Measurements from ENCODE around the gene PPIL1.

The PPIL1 gene

DNA sequence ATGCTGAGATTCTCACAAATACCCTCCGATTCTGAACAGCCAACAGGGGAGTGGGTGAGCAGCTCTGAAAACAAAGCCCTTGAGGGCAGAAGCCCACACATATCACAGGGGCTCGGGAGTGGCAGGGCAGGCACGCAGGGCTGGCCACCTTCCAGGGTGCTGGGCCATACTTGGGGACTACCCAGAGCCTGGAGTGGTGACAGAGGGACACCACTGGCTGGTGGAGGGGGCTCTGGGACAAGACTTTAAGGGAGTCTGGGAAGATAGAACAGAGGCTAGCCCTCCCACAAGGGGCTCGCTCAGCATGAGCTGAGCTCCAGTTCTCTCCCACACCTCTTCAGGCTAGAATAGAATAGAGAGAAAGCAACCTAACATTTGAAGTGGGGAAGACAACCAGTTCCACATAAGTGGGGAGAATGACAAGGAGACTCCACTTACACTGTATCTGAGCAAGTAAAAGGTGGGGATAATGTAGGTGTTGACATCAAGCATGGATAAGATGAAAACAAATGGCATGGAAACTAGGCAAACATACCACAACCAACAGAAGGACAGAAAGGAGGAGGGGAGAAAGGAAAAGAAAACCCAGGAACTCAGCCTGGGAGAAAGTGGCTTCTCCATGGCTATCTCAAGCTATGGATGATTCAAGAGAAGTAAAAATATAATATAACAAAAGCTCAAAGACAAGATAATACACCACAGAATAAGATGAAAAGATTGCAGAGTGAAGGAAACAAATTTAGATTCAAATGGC, 7.0 kb downstream of the PPIL1 start:
- no peak overlapping the region for H3K27ac ChIP-seq (ENCODE audit: low read length)
- no peak overlapping the region for H3K9ac ChIP-seq (ENCODE audit: low read length in 2 of 2)
- no peaks in the 10 kb centered on the region for H3K27me3 ChIP-seq (ENCODE audit: control insufficient read depth in 1 of 2, insufficient read depth in 2 of 2, low read length in 2 of 2)
- peaks cover 0 to 27% of the 10 kb centered on the region in 2 donors for H3K36me3 ChIP-seq (ENCODE audit: control insufficient read depth in 2 of 2, insufficient read depth in 2 of 2, low read length in 2 of 2)
- H3K9me3 ChIP-seq (ENCODE audit: control insufficient read depth in 2 of 2, low read length in 2 of 2) = no peaks in the 10 kb centered on the region
- no peaks in the 10 kb centered on the region for H3K4me1 ChIP-seq (ENCODE audit: control insufficient read depth, insufficient read depth, low read length)
- H3K4me3 ChIP-seq (ENCODE audit: low read length in 2 of 2) = no peak overlapping the region

DNA sequence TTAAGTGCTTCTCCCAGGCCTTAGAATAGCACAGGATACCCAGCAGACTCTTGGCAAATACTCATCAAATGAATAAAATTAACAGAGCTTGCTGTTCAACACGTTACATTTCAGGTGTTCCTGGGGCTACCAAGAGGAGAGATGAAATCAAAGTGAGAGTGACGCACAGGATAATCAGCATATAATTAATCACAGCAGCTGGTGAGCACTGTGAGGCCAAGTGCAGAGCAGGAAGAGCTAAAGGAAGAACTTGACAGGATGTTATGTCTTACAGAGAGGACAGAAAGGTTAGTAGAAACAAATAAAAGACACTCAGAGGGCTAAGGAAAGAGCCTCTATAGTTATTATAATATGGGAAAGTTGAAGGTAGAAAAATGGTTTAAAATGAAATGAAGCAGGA, 8.8 kb downstream of the PPIL1 start:
- Histone ChIP-seq H3K36me3 (ENCODE audit: control insufficient read depth in 2 of 2, insufficient read depth in 2 of 2, low read length in 2 of 2) (peaks cover 0 to 31% of the 10 kb centered on the region in 2 donors), H3K4me1 (ENCODE audit: control insufficient read depth, insufficient read depth, low read length) (no peaks in the 10 kb centered on the region), H3K27ac (ENCODE audit: low read length) (no peak overlapping the region), H3K4me3 (ENCODE audit: low read length in 2 of 2) (no peak overlapping the region), H3K9me3 (ENCODE audit: control insufficient read depth in 2 of 2, low read length in 2 of 2) (no peaks in the 10 kb centered on the region), H3K9ac (ENCODE audit: low read length in 2 of 2) (no peak overlapping the region), H3K27me3 (ENCODE audit: control insufficient read depth in 1 of 2, insufficient read depth in 2 of 2, low read length in 2 of 2) (no peaks in the 10 kb centered on the region)

DNA sequence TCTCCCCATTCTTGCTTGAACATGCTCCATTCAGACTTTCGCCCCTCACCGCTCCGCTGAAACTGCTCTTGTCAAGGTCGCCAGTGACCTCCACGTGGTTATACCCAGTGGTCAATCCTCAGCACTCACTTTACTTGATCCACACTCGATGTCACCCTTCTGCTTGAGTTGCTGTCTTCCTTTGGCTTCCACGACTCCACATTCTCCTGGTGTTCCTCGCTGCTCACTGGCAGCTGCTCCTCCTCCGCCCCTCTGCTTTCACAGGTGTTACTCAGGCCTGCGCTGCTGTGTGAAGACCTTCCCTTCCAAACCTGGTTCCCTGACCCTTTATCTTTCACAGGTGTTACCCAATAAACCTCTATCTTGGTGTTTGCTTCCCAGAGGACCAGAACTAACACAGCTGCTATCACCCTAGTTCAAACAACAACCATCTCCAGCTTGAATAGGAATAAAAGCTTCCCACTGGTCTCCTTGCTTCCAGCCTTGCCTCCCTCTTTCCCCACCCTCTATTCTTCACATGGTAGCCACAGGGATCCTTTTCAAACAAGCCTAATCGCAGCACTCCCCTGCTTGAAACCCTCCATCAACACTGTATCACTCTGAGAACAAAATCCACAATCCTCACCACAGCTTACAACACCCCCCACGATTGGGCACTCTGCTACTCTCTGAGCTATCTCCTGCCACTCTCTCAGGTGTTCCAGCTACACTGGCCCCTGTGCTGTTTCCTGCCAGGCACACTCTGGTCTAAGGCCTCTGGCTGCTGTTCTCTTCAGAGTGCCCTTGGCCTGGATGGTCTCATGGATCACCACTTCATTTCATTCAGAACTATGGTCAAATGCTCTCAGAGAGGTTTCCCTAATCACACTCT, 10.7 kb downstream of the PPIL1 start:
- H3K4me3 ChIP-seq (ENCODE audit: low read length in 2 of 2) = no peak overlapping the region
- no peak overlapping the region for H3K9ac ChIP-seq (ENCODE audit: low read length in 2 of 2)
- peaks cover under 1% of the 10 kb centered on the region for H3K4me1 ChIP-seq (ENCODE audit: control insufficient read depth, insufficient read depth, low read length)
- H3K9me3 ChIP-seq (ENCODE audit: control insufficient read depth in 2 of 2, low read length in 2 of 2) = no peaks in the 10 kb centered on the region
- no peaks in the 10 kb centered on the region for H3K27me3 ChIP-seq (ENCODE audit: control insufficient read depth in 1 of 2, insufficient read depth in 2 of 2, low read length in 2 of 2)
- no peak overlapping the region for H3K27ac ChIP-seq (ENCODE audit: low read length)
- peaks cover 0 to 28% of the 10 kb centered on the region in 2 donors for H3K36me3 ChIP-seq (ENCODE audit: control insufficient read depth in 2 of 2, insufficient read depth in 2 of 2, low read length in 2 of 2)

DNA sequence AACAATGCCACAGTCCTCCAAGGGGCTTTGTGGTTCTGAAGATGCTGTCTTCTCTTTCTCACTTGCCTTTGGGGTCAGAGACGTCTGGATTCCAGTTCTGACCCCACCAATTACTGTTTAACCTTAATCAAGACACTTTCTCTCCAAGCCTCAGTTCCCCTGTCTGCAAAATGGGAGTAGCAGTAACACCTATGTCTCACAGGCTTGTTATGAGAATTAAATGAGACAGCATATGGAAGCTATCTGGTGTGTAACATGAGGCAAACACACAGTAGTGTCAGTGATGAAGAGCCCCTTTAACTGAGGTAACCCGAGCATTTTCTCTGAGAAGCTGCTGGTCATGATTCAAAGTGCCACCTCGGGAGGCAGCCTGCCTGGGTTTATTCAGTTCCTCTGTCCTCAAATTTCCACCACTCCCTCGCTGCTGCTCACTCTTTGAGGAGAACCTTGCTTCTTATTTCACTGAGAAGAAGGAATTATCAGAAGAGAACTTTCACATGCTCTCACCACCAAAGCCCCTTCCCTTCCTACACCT, 11.7 kb downstream of the PPIL1 start:
- Histone ChIP-seq H3K9me3 (ENCODE audit: control insufficient read depth in 2 of 2, low read length in 2 of 2) (no peaks in the 10 kb centered on the region), H3K4me3 (ENCODE audit: low read length in 2 of 2) (no peak overlapping the region), H3K36me3 (ENCODE audit: control insufficient read depth in 2 of 2, insufficient read depth in 2 of 2, low read length in 2 of 2) (peaks cover 0 to 28% of the 10 kb centered on the region in 2 donors), H3K27me3 (ENCODE audit: control insufficient read depth in 1 of 2, insufficient read depth in 2 of 2, low read length in 2 of 2) (no peaks in the 10 kb centered on the region), H3K4me1 (ENCODE audit: control insufficient read depth, insufficient read depth, low read length) (peaks cover 6% of the 10 kb centered on the region), H3K9ac (ENCODE audit: low read length in 2 of 2) (no peak overlapping the region), H3K27ac (ENCODE audit: low read length) (no peak overlapping the region)

DNA sequence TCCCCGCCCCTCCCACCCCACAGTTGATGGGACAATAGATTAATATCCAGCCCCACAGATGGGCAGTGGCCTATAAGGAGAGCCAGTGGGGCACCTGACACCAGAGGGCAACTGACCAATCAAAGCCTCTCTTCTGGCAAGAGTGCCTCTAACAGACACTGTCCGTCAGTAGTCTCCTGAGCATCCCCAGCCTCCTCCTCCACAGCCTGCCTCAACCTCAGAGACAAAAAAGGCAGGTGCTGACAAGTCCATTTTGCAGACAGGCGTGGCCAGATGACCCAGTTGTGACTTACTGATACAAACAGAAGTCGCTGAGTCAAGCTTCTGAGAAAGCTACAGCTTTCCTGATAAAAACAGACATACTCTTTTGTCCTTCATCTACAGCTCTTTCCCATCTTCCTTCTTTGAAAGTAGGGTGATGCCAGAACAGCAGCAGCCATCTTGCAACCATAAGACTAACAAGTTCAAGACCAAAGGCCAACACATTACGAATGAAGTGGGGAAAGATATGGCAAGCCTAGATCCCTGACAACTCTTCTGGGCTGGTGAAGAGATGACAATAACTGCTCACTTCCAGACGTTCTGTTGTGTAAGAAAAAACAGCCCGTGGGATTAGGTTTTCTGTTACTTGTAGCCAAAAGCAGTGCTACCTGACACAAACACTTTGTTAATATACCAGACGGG, 12.3 kb downstream of the PPIL1 start:
- H3K4me3 ChIP-seq (ENCODE audit: low read length in 2 of 2) = no peak overlapping the region
- no peak overlapping the region for H3K9ac ChIP-seq (ENCODE audit: low read length in 2 of 2)
- peaks cover 0 to 28% of the 10 kb centered on the region in 2 donors for H3K36me3 ChIP-seq (ENCODE audit: control insufficient read depth in 2 of 2, insufficient read depth in 2 of 2, low read length in 2 of 2)
- H3K27me3 ChIP-seq (ENCODE audit: control insufficient read depth in 1 of 2, insufficient read depth in 2 of 2, low read length in 2 of 2) = no peaks in the 10 kb centered on the region
- H3K9me3 ChIP-seq (ENCODE audit: control insufficient read depth in 2 of 2, low read length in 2 of 2) = no peaks in the 10 kb centered on the region
- H3K27ac ChIP-seq (ENCODE audit: low read length) = no peak overlapping the region
- peaks cover 6% of the 10 kb centered on the region for H3K4me1 ChIP-seq (ENCODE audit: control insufficient read depth, insufficient read depth, low read length)

DNA sequence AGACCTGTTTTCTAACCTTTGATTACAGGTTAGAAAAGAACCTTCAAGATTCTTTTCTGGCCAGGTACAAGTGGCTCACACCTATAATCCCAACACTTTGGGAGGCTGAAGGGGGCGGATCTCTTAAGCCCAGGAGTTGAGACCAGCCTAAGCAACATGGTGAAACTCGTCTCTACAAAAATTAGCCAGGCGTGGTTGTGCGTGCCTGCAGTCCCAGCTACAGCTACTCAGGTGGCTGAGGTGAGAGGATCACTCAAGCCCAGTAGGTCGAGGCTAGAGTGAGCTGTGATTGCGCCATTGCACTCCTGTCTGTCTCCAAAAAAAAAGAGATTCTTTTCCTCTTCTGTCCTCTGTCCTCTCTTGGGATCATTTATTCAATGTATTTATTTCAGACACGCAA, 14.5 kb downstream of the PPIL1 start:
- no peak overlapping the region for H3K27ac ChIP-seq (ENCODE audit: low read length)
- H3K4me1 ChIP-seq (ENCODE audit: control insufficient read depth, insufficient read depth, low read length) = peaks cover 6% of the 10 kb centered on the region
- H3K9me3 ChIP-seq (ENCODE audit: control insufficient read depth in 2 of 2, low read length in 2 of 2) = no peaks in the 10 kb centered on the region

DNA sequence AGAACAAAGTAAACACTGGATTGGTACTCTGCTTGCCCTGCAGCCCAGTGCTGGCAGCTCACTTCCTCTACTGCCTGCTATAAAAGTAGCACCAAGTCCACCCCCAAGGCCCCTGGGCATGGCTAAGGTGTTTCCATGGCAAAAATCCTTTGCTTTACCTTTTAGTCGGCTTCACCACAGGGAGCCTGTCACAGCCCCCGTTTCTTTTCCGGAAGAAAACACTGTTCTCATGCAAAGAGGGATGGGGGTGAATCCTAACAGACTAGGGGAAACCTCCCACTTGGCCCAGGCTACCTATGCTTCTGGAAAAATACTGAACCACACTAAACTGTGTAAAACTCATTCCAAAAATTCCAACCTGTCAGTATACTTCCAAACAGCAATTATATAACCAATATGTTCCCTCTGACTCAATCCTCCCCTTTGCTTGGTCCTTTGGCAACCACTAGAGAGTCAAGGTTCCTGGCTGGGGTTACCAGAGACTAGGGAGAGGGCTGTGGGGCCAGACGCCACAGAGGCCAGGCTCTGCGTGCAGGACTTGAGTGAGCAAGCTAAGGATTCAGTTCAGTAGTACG, 16.1 kb downstream of the PPIL1 start:
- H3K9me3 ChIP-seq (ENCODE audit: control insufficient read depth in 2 of 2, low read length in 2 of 2) = no peaks in the 10 kb centered on the region
- H3K27me3 ChIP-seq (ENCODE audit: control insufficient read depth in 1 of 2, insufficient read depth in 2 of 2, low read length in 2 of 2) = no peaks in the 10 kb centered on the region
- H3K4me3 ChIP-seq (ENCODE audit: low read length in 2 of 2) = peak overlapping the region in 1 of 2 donors; percentile 10
- H3K4me1 ChIP-seq (ENCODE audit: control insufficient read depth, insufficient read depth, low read length) = peaks cover 6% of the 10 kb centered on the region
- peaks cover 7 to 22% of the 10 kb centered on the region in 2 donors for H3K36me3 ChIP-seq (ENCODE audit: control insufficient read depth in 2 of 2, insufficient read depth in 2 of 2, low read length in 2 of 2)
- H3K27ac ChIP-seq (ENCODE audit: low read length) = no peak overlapping the region
- peak overlapping the region in 1 of 2 donors; percentile 22 for H3K9ac ChIP-seq (ENCODE audit: low read length in 2 of 2)

More for the DNA sequence above, 14.5 kb downstream of the PPIL1 start:
- Histone ChIP-seq H3K27me3 (ENCODE audit: control insufficient read depth in 1 of 2, insufficient read depth in 2 of 2, low read length in 2 of 2) (no peaks in the 10 kb centered on the region), H3K36me3 (ENCODE audit: control insufficient read depth in 2 of 2, insufficient read depth in 2 of 2, low read length in 2 of 2) (peaks cover 7 to 30% of the 10 kb centered on the region in 2 donors), H3K4me3 (ENCODE audit: low read length in 2 of 2) (no peak overlapping the region), H3K9ac (ENCODE audit: low read length in 2 of 2) (no peak overlapping the region)

DNA sequence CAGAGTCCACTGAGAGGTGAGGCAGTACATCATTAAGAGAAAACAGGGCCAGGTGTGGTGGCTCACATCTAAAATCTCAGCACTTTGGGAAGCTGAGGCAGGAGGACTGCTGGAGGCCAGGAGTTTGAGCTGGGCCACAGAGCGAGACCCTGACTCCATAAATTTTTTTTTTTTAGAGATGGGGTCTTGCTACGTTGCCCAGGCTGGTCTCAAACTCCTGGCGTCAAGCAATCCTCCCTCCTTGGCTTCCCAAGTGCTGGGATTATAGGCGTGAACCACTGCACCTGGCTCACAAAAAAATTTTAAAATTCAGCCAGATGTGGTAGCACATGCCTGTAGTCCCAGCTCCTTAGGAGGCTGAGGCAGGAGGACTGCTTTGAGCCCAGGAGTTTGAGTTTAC, 17.3 kb downstream of the PPIL1 start:
- H3K4me1 ChIP-seq (ENCODE audit: control insufficient read depth, insufficient read depth, low read length) = peaks cover 13% of the 10 kb centered on the region
- no peaks in the 10 kb centered on the region for H3K9me3 ChIP-seq (ENCODE audit: control insufficient read depth in 2 of 2, low read length in 2 of 2)
- H3K27ac ChIP-seq (ENCODE audit: low read length) = no peak overlapping the region
- no peaks in the 10 kb centered on the region for H3K27me3 ChIP-seq (ENCODE audit: control insufficient read depth in 1 of 2, insufficient read depth in 2 of 2, low read length in 2 of 2)
- H3K4me3 ChIP-seq (ENCODE audit: low read length in 2 of 2) = no peak overlapping the region
- no peak overlapping the region for H3K9ac ChIP-seq (ENCODE audit: low read length in 2 of 2)
- H3K36me3 ChIP-seq (ENCODE audit: control insufficient read depth in 2 of 2, insufficient read depth in 2 of 2, low read length in 2 of 2) = peaks cover 7 to 15% of the 10 kb centered on the region in 2 donors

DNA sequence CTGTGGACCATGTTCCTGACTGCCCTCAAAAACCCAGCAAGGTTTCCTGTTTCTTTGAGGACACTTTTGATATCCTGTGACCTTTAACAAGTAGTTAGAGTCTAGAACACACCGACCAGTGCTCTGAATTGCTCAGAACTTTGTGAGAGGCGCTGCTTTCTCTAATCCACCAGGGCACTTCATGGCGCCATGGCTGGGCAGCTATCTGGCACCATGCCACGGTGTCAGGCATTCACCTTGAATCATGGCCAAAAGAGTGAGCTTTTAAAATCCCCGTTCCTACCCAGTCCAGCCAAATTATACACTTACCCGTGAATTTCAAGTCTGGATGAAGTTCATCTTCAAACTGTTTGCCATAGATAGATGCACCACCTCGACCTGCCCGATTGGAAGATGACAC, 18.3 kb downstream of the PPIL1 start:
- Histone ChIP-seq H3K9ac (ENCODE audit: low read length in 2 of 2) (no peak overlapping the region), H3K27ac (ENCODE audit: low read length) (no peak overlapping the region), H3K4me3 (ENCODE audit: low read length in 2 of 2) (no peak overlapping the region), H3K27me3 (ENCODE audit: control insufficient read depth in 1 of 2, insufficient read depth in 2 of 2, low read length in 2 of 2) (no peaks in the 10 kb centered on the region), H3K9me3 (ENCODE audit: control insufficient read depth in 2 of 2, low read length in 2 of 2) (no peaks in the 10 kb centered on the region), H3K4me1 (ENCODE audit: control insufficient read depth, insufficient read depth, low read length) (peaks cover 17% of the 10 kb centered on the region), H3K36me3 (ENCODE audit: control insufficient read depth in 2 of 2, insufficient read depth in 2 of 2, low read length in 2 of 2) (peaks cover 7 to 13% of the 10 kb centered on the region in 2 donors)

DNA sequence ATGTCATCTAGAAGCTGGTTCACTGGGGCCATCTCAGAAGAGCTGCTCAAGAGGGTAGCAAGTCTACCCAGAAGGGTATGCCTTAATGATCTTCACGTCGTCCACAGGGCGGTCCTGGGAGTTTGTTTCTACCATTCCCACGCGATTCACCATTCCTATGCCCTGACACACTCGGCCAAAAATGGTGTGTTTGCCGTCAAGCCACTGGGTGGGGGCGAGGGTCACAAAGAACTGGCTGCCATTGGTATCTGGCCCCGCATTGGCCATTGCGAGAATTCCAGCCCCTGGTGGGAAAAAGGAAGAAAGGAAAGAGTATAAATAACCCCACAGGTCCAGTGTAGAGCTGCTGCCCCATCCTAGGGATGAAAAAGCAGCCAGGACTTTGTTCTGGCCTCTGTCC, 18.9 kb downstream of the PPIL1 start:
- no peaks in the 10 kb centered on the region for H3K27me3 ChIP-seq (ENCODE audit: control insufficient read depth in 1 of 2, insufficient read depth in 2 of 2, low read length in 2 of 2)
- peaks cover 7 to 13% of the 10 kb centered on the region in 2 donors for H3K36me3 ChIP-seq (ENCODE audit: control insufficient read depth in 2 of 2, insufficient read depth in 2 of 2, low read length in 2 of 2)
- H3K9ac ChIP-seq (ENCODE audit: low read length in 2 of 2) = no peak overlapping the region
- peaks cover 17% of the 10 kb centered on the region for H3K4me1 ChIP-seq (ENCODE audit: control insufficient read depth, insufficient read depth, low read length)
- H3K9me3 ChIP-seq (ENCODE audit: control insufficient read depth in 2 of 2, low read length in 2 of 2) = peaks cover 0 to 3% of the 10 kb centered on the region in 2 donors
- no peak overlapping the region for H3K27ac ChIP-seq (ENCODE audit: low read length)
- no peak overlapping the region for H3K4me3 ChIP-seq (ENCODE audit: low read length in 2 of 2)
